Measurements from ENCODE around the gene SCAMP4. TPM values are rescaled to one million over a fixed set of nuclear protein-coding genes. Genes with fewer than 3 reads are reported as not detected.
"Not testable (repeated sequence)": the region's sequence is repeated elsewhere in the genome, so short reads cannot be mapped to it uniquely, and the experiment has no call there.

SCAMP4 gene
- total RNA-seq, 4 donors from 2014 or later, result 49.8 to 144 (median 83.9) TPM

GRCh38 chr19:1872807-1873523 lies 32.2 kb upstream of the SCAMP4 start:
- TF ChIP-seq CTCF (IDR thresholded peaks at IDR 0.05) (no peak), POLR2A (IDR thresholded peaks at IDR 0.05) (no peak)
- H3K27me3 ChIP-seq, result no peaks in the 10 kb centered on the region
- no peak for DNase-seq
- H3K9me3 ChIP-seq, result no peaks in the 10 kb centered on the region
- H3K4me1 ChIP-seq, result peaks cover 38 to 66% (median 39%) of the 10 kb centered on the region in 3 donors
- H3K4me3 ChIP-seq, result peak overlapping the region in 3 of 4 donors; percentile 54 to 96 (median 96)
- H3K36me3 ChIP-seq, result peaks cover 0 to 34% (median 0%) of the 10 kb centered on the region in 3 donors
- 80% methylated on average over 1 of the region's 25 CpGs; no CpG with 5 or more reads in 1 of the 2 donors for WGBS, 2 donors
- H3K27ac ChIP-seq, result peak overlapping the region; percentile 82 to 97 (median 94)
- intact Hi-C loops (cut with DNase I), result no loop called here

- H3K4me3 ChIP-seq, result peak overlapping the region in 3 of 4 donors; percentile 54 to 96 (median 96)
- WGBS, 2 donors, result 36 to 51% methylated on average over 22 to 23 of the region's 29 CpGs
- intact Hi-C loops (cut with DNase I), result no loop called here
- no peaks in the 10 kb centered on the region for H3K9me3 ChIP-seq
- no peak for DNase-seq
- no peaks in the 10 kb centered on the region for H3K27me3 ChIP-seq
- peak overlapping the region; percentile 82 to 97 (median 94) for H3K27ac ChIP-seq
- peaks cover 0 to 38% (median 0%) of the 10 kb centered on the region in 3 donors for H3K36me3 ChIP-seq
- TF ChIP-seq CTCF (IDR thresholded peaks at IDR 0.05) (no peak), POLR2A (IDR thresholded peaks at IDR 0.05) (no peak)
- peaks cover 38 to 64% (median 39%) of the 10 kb centered on the region in 3 donors for H3K4me1 ChIP-seq
These were observed 31.4 kb upstream of the SCAMP4 start for GRCh38 chr19:1873524-1874473.

- peak overlapping the region; percentile 69 to 99 (median 96) for H3K4me3 ChIP-seq
- intact Hi-C loops (cut with DNase I), result no loop called here
- H3K27ac ChIP-seq, result peak overlapping the region; percentile 93 to 98 (median 96)
- no peak for TF ChIP-seq CTCF (IDR thresholded peaks at IDR 0.05)
- no peaks in the 10 kb centered on the region for H3K27me3 ChIP-seq
- no peaks in the 10 kb centered on the region for H3K9me3 ChIP-seq
- peaks cover 0 to 45% (median 0%) of the 10 kb centered on the region in 3 donors for H3K36me3 ChIP-seq
- no peak for DNase-seq
- H3K4me1 ChIP-seq, result peaks cover 38 to 60% (median 39%) of the 10 kb centered on the region in 3 donors
- 3 to 4% methylated on average over 16 of the region's 16 CpGs for WGBS, 2 donors
These were observed 30.5 kb upstream of the SCAMP4 start for GRCh38 chr19:1874554-1875185.

- DNase-seq; H3K9me3 ChIP-seq; intact Hi-C loops (cut with DNase I); H3K27me3 ChIP-seq: not testable (repeated sequence)
- Histone ChIP-seq H3K36me3 (peaks cover 0 to 46% (median 0%) of the 10 kb centered on the region in 3 donors), H3K4me1 (peaks cover 41 to 65% (median 42%) of the 10 kb centered on the region in 3 donors), H3K27ac (peak overlapping the region; percentile 93 to 98 (median 96)), H3K4me3 (peak overlapping the region; percentile 69 to 99 (median 96))
- 2 to 3% methylated on average over 7 to 9 of the region's 11 CpGs for WGBS, 2 donors
These were observed 29.9 kb upstream of the SCAMP4 start for GRCh38 chr19:1875265-1875645.

All from esophagus squamous epithelium (tissue), 5 donors.